Measurements from ENCODE around the gene EVPL.
"Not testable (repeated sequence)": the region's sequence is repeated elsewhere in the genome, so short reads cannot be mapped to it uniquely, and the experiment has no call there.

The EVPL gene

DNA sequence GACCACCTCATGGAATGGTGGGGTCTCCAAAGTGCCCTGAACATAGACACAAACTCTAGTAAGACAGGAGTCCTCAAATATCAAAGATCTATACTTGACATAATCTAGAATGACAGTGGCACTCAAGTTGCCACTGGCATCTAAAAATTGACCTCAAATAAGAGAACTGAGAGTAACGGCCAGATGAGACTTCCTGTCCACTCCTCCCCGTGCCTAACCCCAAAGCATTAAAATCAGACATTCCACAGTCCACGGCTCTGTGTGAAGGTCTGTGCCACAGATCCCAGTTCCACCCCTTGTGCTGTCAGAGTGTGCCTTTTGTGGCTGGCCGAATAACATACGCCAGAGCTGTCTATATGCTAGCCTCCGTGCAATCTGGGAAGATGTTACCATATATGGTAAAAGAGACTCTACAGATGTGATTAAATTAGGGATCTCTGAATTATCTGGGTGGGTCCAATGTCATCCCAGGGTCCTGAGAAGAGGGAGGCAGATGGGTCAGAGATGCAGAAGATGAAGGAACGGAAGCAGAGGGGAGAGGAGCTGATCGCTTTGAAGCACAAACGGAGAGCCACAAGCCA lies 21.0 kb upstream of the EVPL start:
- peak; percentile 40 for DNase-seq (ENCODE audit: low read depth)

DNA sequence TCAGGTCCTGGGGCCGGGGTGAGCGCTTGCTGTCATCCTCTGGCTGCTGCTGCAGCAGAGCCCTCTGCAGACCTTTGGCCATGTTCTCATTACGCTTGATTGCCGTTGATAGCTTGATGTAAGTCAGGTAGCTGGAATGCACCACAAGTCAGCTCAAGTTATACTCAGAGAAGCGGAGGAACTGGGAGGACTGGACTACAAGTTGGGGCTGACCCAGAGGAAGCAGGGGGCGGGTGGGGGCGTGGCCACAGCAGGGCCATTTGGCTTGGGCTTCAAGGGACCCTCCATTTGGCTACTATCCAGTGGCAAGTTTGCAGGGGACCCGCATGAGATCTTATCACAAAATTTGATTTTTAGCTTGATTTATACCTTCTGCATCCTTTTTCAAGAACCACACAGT lies 19.0 kb upstream of the EVPL start:
- peak; percentile 52 for DNase-seq (ENCODE audit: low read depth)

DNA sequence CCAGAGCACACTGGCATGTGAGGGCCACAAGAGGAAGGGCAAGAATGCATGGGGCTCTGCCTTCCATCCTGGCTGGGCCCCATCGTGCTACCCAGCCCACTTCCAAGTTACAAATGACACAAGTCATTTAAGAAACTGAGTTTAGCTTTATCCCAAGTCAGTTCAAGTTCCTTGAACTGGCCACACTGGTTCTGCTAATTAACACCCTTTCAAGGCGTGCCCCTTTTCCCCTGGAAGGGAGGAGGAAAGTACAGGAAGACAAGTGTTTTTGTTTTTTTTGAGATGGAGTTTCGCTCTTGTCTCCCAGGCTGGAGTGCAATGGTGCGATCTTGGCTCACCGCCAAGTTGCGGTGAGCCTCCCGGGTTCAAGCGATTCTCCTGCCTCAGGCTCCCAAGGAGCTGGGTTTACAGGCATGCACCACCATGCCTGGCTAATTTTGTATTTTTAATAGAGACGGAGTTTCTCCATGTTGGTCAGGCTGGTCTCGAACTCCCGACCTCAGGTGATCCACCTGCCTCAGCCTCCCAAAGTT lies 17.4 kb upstream of the EVPL start:
- DNase-seq (ENCODE audit: low read depth) = not testable (repeated sequence)

DNA sequence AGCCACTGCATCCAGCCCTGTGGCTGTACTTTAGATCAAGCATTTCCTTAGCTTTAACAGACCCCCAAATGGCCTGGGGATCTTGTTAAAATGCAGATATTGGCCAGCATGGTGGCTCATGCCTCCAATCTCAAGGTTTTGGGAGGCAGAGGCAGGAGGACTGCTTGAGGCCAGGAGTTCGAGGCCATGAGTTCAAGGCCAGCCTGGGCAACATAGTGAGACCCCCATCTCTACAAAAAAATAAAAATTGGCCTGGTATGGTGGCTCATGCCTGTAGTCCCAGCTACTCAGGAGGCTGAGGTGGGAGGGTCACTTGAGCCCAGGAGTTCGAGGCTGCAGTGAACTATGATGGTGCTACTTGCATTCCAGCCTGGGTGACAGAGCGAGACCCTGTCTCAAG lies 15.8 kb upstream of the EVPL start:
- not testable (repeated sequence) for DNase-seq (ENCODE audit: low read depth)

DNA sequence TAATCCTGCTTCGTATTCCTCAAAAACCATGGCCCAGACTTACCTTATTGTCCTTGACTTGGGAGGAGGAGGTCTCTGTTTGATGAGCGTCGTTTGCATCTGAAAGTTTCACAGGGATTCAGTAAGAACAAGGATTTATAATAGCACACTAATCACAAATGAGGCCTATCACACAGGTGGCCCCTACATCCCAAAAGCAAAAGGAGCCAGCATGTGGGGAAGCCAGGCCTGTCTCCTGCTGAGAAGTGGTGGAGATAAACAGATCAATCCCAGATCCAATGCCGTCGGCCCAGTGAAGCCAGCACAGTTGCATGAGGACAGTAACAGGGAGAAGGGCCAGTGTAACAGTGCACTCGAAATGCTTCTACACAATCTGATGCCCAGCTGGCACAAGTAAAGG lies 13.3 kb upstream of the EVPL start:
- DNase-seq (ENCODE audit: low read depth) = no peak

- DNase-seq (ENCODE audit: low read depth) = no peak
Measured at GRCh38 chr17:76039121-76039520, 12.0 kb upstream of the EVPL start.

- no peak for DNase-seq (ENCODE audit: low read depth)
Measured at GRCh38 chr17:76038050-76038449, 10.9 kb upstream of the EVPL start.

GRCh38 chr17:76036497-76037261 lies 9.6 kb upstream of the EVPL start:
- no peak for DNase-seq (ENCODE audit: low read depth)

- DNase-seq (ENCODE audit: low read depth) = no peak
Measured at GRCh38 chr17:76034428-76035350, 7.6 kb upstream of the EVPL start.

DNA sequence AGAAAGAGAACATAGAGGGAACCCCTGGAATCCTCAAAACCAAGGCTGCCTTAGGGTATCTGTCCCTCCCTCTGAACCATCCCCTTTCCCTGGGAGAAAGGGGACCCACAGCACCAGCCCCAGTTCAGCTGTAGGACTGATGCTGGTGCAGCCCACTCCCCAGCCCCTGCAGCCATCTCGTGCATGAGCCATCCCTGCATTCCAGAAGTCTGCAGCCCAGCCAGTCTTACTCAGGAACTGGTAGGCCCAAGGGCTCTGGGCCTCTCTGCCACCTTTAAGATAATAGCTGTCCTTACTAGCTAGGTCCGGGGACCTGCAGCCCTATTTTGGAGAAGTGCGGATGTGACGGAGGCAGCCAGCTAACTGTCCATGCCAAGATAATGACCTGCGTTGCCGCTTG lies 6.0 kb upstream of the EVPL start:
- DNase-seq (ENCODE audit: low read depth) = no peak

GRCh38 chr17:76032780-76033108 lies 5.6 kb upstream of the EVPL start:
- DNase-seq (ENCODE audit: low read depth) = no peak

DNA sequence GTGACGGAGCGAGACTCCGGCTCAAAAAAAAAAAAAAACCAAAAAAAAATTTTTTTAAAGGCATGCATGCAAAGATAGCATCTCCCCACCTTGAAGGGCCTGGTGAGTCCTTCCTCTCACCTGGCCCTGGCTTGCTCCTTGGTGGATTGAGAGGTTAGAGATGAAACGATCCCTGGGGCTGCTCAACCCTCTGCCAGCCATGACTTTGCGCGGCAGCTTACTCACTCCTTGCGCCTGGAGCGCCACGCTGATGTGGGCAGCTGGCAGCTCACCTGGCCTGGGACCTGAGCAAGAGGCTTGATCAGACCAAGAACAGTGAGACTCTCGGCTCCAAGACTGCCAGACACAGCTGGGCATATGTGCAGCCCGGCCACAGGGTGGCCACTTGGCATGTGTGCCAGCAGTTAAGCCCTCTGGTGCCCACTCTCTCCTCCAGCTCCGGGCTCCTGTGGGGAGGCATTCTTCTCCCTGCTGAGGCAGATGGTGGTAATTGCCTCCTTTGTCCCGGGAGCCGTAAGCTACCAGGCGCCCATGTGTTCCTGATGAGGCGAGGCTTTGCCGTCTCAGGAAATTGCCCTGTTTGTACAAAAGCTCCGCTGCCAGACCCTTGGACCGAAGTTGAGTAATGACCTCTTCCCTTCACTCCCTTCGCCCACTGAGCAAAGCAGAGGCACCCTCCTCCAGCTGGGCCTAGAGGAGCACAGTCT lies 5.1 kb upstream of the EVPL start:
- DNase-seq (ENCODE audit: low read depth) = no peak

- no peak for DNase-seq (ENCODE audit: low read depth)
Measured at GRCh38 chr17:76026714-76027158, 370 bp downstream of the EVPL start.

- DNase-seq (ENCODE audit: low read depth) = no peak
Measured at GRCh38 chr17:76025294-76025693, 1.8 kb downstream of the EVPL start.

GRCh38 chr17:76024353-76024752 lies 2.8 kb downstream of the EVPL start:
- DNase-seq (ENCODE audit: low read depth) = no peak

DNA sequence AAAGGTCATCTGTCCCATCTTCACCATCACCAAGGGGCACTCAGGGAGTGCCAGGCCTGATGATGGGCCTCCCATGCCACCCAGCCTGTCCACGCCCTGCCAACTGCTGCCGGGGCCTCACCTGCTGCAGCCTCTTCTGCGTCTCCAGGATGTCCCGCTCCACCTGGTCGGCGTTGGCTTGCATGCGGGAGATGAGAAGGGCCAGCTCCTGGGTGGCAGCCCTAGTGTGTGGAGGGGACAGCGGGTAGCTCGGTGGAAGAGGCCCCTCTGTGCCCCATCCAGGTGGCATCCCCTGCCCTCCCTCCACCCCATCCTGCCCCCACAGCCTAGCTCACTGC lies 3.2 kb downstream of the EVPL start:
- no peak for DNase-seq (ENCODE audit: low read depth)

DNA sequence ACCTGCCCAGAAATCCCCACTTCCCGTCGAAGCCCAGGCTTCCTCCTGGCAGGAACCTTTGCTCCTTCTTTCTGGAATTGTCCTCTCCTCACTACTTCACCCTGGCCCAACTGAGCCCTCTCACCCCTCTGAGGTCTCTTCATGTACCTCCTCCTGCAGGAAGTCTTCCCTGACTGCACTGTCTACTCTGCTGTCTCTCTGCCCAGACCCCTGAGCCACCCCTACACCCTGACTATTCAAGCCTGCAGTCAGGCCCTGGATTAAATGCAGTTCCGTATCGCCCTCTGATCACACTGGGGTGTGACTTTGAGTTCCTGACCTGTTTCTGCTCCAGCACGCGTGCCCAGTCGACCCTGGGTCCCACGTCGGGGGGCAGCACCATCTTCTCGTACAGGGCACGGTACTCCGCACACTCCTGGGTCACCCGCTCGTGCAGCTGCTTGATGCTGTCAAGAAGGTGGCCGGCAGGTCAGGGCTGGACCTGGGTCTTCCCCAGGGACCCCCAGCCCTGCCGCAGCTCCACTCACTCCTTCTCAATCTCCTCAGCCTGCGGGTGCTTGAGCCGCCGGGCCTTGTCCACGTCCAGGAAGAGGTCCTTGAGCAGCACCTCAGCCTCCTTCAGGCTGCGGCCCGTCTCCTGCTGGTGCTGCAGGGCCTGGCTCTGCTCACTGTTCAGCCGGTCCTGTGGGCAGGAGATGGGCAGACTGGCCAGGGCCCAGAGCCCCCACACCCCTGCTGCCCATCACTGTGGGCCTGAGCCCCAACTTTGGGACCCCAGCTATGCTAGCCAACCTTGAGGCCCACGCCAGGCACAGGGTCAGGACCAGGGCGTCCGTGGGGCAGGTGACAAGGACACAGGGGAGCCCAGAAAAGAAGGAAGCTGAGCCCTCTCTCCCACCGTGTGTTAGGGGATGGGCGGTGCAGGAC lies 3.9 kb downstream of the EVPL start:
- DNase-seq (ENCODE audit: low read depth) = no peak

DNA sequence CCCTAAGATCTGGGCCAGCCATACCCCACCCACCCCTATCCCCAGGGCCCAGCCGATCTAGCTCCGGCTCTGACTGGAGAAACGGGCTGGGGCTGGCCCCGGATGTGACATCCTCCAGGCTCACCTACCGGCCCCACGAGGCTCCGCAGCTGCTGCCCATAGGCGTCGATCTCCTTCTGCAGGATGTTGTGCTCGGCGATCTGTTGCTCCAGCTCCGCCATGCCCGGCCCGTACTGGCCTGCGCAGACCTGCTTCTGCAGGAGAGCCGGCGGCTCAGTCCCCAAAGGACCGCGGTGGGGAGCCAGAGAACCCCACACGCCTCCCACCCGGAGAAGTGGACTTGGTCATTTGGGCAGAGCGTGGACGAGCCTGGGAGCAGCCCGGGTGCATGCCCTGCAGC lies 4.8 kb downstream of the EVPL start:
- no peak for DNase-seq (ENCODE audit: low read depth)

DNA sequence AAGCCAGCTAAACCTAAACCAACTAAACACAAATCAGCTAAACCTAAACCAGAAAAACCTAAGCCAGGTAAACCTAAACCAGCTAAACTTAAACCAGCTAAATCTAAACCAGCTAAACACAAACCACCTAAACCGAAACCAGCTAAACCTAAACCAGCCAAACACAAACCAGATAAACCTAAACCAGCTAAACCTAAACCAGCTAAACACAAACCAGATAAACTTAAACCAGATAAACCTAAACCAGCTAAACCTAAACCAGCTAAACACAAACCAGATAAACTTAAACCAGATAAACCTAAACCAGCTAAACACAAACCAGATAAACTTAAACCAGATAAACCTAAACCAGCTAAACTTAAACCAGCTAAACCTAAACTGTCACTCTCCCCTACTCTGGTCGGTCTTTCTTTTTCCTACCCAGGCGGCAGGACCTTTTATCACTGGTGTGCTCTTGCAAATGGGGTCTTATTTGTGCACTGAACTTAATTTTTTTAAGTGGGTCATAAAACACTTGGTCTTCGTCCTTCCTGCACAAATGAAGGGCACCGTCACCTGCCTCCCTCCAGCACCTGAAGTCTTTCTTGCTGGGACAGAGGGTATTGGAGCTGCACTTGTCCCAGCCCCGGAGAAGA lies 7.2 kb downstream of the EVPL start:
- no peak for DNase-seq (ENCODE audit: low read depth)

GRCh38 chr17:76018801-76019200 lies 8.3 kb downstream of the EVPL start:
- DNase-seq (ENCODE audit: low read depth) = no peak

DNA sequence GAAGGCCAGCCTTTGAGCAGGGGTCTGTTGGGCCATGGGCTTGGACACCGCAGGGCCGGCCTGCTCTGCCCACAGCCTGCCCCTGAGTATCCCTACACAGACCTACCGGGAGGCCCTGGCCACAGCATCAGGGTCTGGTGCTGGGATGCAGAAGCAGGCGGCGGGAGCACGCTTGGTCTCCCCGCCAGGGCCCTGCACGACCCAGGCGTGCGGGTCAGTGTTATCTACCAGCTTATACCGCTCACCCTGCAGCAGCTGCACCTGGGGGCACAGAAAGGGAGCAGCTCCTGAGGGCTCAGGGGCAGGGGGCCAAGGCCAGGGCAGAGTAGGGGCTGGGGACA lies 8.8 kb downstream of the EVPL start:
- no peak for DNase-seq (ENCODE audit: low read depth)

Data from iris pigment epithelial cell (primary cell).